Trophoblast cell (in vitro differentiated cells and primary cell): Measurements from ENCODE around the gene MEF2D.

Experiments
- DNase-seq, 2 donors: peaks; one replicate each; pipeline ENCODE4 v3.0.0-alpha.2; 2016
- H2AFZ ChIP-seq: 2 replicates; pipeline ENCODE4 v1.6.1; 2013; ENCODE audit warnings: low read length, moderate library complexity, mild to moderate bottlenecking; ENCODE audit not compliant: insufficient read depth, poor library complexity
- H2AK5ac ChIP-seq: 2 replicates; pipeline ENCODE4 v1.6.1; 2013; ENCODE audit warnings: mild to moderate bottlenecking, low read length
- H2BK120ac ChIP-seq: 2 replicates; pipeline ENCODE4 v1.6.1; 2013; ENCODE audit warnings: low read length, mild to moderate bottlenecking, moderate library complexity; ENCODE audit not compliant: insufficient read depth, poor library complexity
- H2BK12ac ChIP-seq: 2 replicates; pipeline ENCODE4 v1.6.1; 2013; ENCODE audit warnings: mild to moderate bottlenecking, low read length, moderate library complexity
- H2BK5ac ChIP-seq: 2 replicates; pipeline ENCODE4 v1.6.1; 2013; ENCODE audit warnings: low read length, low read depth, moderate library complexity, mild to moderate bottlenecking; ENCODE audit not compliant: poor library complexity
- H3K14ac ChIP-seq: 2 replicates; pipeline ENCODE4 v1.6.1; 2013; ENCODE audit warnings: mild to moderate bottlenecking, low read length
- H3K18ac ChIP-seq: 2 replicates; pipeline ENCODE4 v1.6.1; 2013; ENCODE audit warnings: mild to moderate bottlenecking, low read length
- H3K23ac ChIP-seq: 2 replicates; pipeline ENCODE4 v1.6.1; 2013; ENCODE audit warnings: low read length
- H3K27ac ChIP-seq: 2 replicates; pipeline ENCODE4 v1.5.1; 2013; ENCODE audit warnings: low read depth, mild to moderate bottlenecking, inconsistent platforms, low read length, moderate library complexity
- H3K27me3 ChIP-seq: 2 replicates; pipeline ENCODE4 v1.6.1; 2013; ENCODE audit warnings: inconsistent platforms, mild to moderate bottlenecking, low read length, moderate library complexity; ENCODE audit not compliant: insufficient read depth
- H3K36me3 ChIP-seq, 2 experiments: 1 replicate in 1 of 2; 2 replicates in 1 of 2; pipeline ENCODE4 v1.6.1; 2013; ENCODE audit warnings: low read length in 2 of 2, mild to moderate bottlenecking in 2 of 2, moderate library complexity in 1 of 2; ENCODE audit not compliant: insufficient read depth in 2 of 2, control insufficient read depth in 1 of 2
- H3K4ac ChIP-seq: 2 replicates; pipeline ENCODE4 v1.6.1; 2013; ENCODE audit warnings: low read depth, mild to moderate bottlenecking, low read length, moderate library complexity
- H3K4me1 ChIP-seq, 2 experiments: 1 replicate in 1 of 2; 2 replicates in 1 of 2; pipeline ENCODE4 v1.6.1; 2013; ENCODE audit warnings: low read length in 2 of 2, mild to moderate bottlenecking in 2 of 2, moderate library complexity in 1 of 2; ENCODE audit not compliant: insufficient read depth in 2 of 2, control insufficient read depth in 1 of 2
- H3K4me2 ChIP-seq: 2 replicates; pipeline ENCODE4 v1.6.1; 2013; ENCODE audit warnings: inconsistent platforms, mild to moderate bottlenecking, low read length, moderate library complexity
- H3K4me3 ChIP-seq: 2 replicates; pipeline ENCODE4 v1.5.1; 2013; ENCODE audit warnings: mild to moderate bottlenecking, low read depth, low read length, inconsistent platforms
- H3K79me1 ChIP-seq: one replicate; pipeline ENCODE4 v1.6.1; 2013; ENCODE audit warnings: low read length
- H3K79me2 ChIP-seq: 2 replicates; pipeline ENCODE4 v1.6.1; 2013; ENCODE audit warnings: low read length, mild to moderate bottlenecking; ENCODE audit not compliant: control insufficient read depth, insufficient read depth, poor library complexity
- H3K9ac ChIP-seq: 2 replicates; pipeline ENCODE4 v1.6.1; 2013; ENCODE audit warnings: mild to moderate bottlenecking, low read length
- H3K9me3 ChIP-seq: 2 replicates; pipeline ENCODE4 v1.6.1; 2013; ENCODE audit warnings: low read depth, mild to moderate bottlenecking, control low read depth, inconsistent platforms, low read length; ENCODE audit not compliant: insufficient read depth
- H4K12ac ChIP-seq: 2 replicates; pipeline ENCODE4 v1.6.1; 2013; ENCODE audit warnings: low read depth, mild to moderate bottlenecking, low read length, moderate library complexity
- H4K8ac ChIP-seq: 2 replicates; pipeline ENCODE4 v1.6.1; 2013; ENCODE audit warnings: low read depth, mild to moderate bottlenecking, low read length, moderate library complexity
- H4K91ac ChIP-seq: one replicate; pipeline ENCODE4 v1.6.1; 2013; ENCODE audit warnings: low read depth, mild to moderate bottlenecking, low read length, moderate library complexity
- WGBS: extraction: QIAGEN DNeasy Blood & Tissue Kit; methylation state at CpG from one replicate; pipeline ENCODE4 v1.1.7; 2013; ENCODE audit warnings: missing lambda C conversion rate; ENCODE audit not compliant: insufficient read length, insufficient coverage; ENCODE audit errors: extremely low coverage; 5-methylcytosine and 5-hydroxymethylcytosine counted together

MEF2D gene

GRCh38 chr1:156448134-156448967 is 52.2 kb downstream of the MEF2D start:
- no peak overlapping the region for H3K18ac ChIP-seq
- no peak overlapping the region for H2BK5ac ChIP-seq
- no CpG with 5 or more reads among the region's 11 CpGs for WGBS
- H3K9ac ChIP-seq: no peak overlapping the region
- H3K27ac ChIP-seq: peak overlapping the region; percentile 31
- peak overlapping the region; percentile 28 for H4K91ac ChIP-seq
- no peaks in the 10 kb centered on the region for H3K36me3 ChIP-seq
- H2BK12ac ChIP-seq: no peak overlapping the region
- no peaks in the 10 kb centered on the region for H3K9me3 ChIP-seq
- H3K79me2 ChIP-seq: no peaks in the 10 kb centered on the region
- H2AFZ ChIP-seq: no peak overlapping the region
- no peak overlapping the region for H3K4me3 ChIP-seq
- H3K4me2 ChIP-seq: peak overlapping the region; percentile 2
- H3K4ac ChIP-seq: no peak overlapping the region
- H3K14ac ChIP-seq: no peak overlapping the region
- no peak overlapping the region for H2AK5ac ChIP-seq
- peak; percentile 74 to 80 for DNase-seq
- H3K23ac ChIP-seq: no peak overlapping the region
- H3K79me1 ChIP-seq: peaks cover 2% of the 10 kb centered on the region
- peak overlapping the region; percentile 62 for H2BK120ac ChIP-seq
- peak overlapping the region; percentile 46 for H4K8ac ChIP-seq
- no peak overlapping the region for H4K12ac ChIP-seq
- H3K4me1 ChIP-seq: peaks cover 4% of the 10 kb centered on the region in 2 experiments
- no peaks in the 10 kb centered on the region for H3K27me3 ChIP-seq

- H3K18ac ChIP-seq: no peak overlapping the region
- no CpG with 5 or more reads among the region's 11 CpGs for WGBS
- H3K4me2 ChIP-seq: no peak overlapping the region
- no peak overlapping the region for H4K91ac ChIP-seq
- H2BK120ac ChIP-seq: no peak overlapping the region
- no peak overlapping the region for H2BK5ac ChIP-seq
- no peak overlapping the region for H4K12ac ChIP-seq
- H3K9me3 ChIP-seq: no peaks in the 10 kb centered on the region
- no peak overlapping the region for H3K4ac ChIP-seq
- DNase-seq: peak; percentile 90 to 94
- H3K79me1 ChIP-seq: peaks cover 2% of the 10 kb centered on the region
- no peak overlapping the region for H3K9ac ChIP-seq
- no peak overlapping the region for H2BK12ac ChIP-seq
- no peak overlapping the region for H3K23ac ChIP-seq
- no peak overlapping the region for H2AFZ ChIP-seq
- no peaks in the 10 kb centered on the region for H3K36me3 ChIP-seq
- no peak overlapping the region for H2AK5ac ChIP-seq
- H3K4me1 ChIP-seq: peaks cover 5 to 6% of the 10 kb centered on the region in 2 experiments
- H3K27me3 ChIP-seq: peaks cover 6% of the 10 kb centered on the region
- H3K4me3 ChIP-seq: no peak overlapping the region
- H4K8ac ChIP-seq: no peak overlapping the region
- no peak overlapping the region for H3K14ac ChIP-seq
- no peaks in the 10 kb centered on the region for H3K79me2 ChIP-seq
- no peak overlapping the region for H3K27ac ChIP-seq
These were observed 54.7 kb downstream of the MEF2D start for GRCh38 chr1:156445789-156446263.

- Histone ChIP-seq H3K27ac (no peak overlapping the region), H3K4ac (no peak overlapping the region), H3K79me1 (peaks cover 2% of the 10 kb centered on the region), H3K9me3 (no peaks in the 10 kb centered on the region), H2BK120ac (no peak overlapping the region), H2BK12ac (no peak overlapping the region), H2BK5ac (no peak overlapping the region), H3K4me1 (peaks cover 10 to 11% of the 10 kb centered on the region in 2 experiments), H4K91ac (no peak overlapping the region), H3K36me3 (no peaks in the 10 kb centered on the region), H3K14ac (no peak overlapping the region), H2AFZ (no peak overlapping the region), H3K79me2 (no peaks in the 10 kb centered on the region), H4K12ac (no peak overlapping the region), H3K4me2 (no peak overlapping the region), H4K8ac (no peak overlapping the region), H2AK5ac (no peak overlapping the region), H3K23ac (no peak overlapping the region), H3K9ac (no peak overlapping the region), H3K18ac (no peak overlapping the region), H3K27me3 (peaks cover 14% of the 10 kb centered on the region), H3K4me3 (no peak overlapping the region)
- DNase-seq: peak in 1 of 2 donors; percentile 54
- WGBS: no CpG with 5 or more reads among the region's 1 CpG
These were observed 56.1 kb downstream of the MEF2D start for GRCh38 chr1:156444407-156445001.

- H3K27me3 ChIP-seq: peaks cover 19% of the 10 kb centered on the region
- no peak overlapping the region for H4K91ac ChIP-seq
- H3K4me1 ChIP-seq: peaks cover 9 to 12% of the 10 kb centered on the region in 2 experiments
- H4K12ac ChIP-seq: no peak overlapping the region
- no peak overlapping the region for H3K4ac ChIP-seq
- WGBS: no CpG with 5 or more reads among the region's 6 CpGs
- no peak overlapping the region for H3K27ac ChIP-seq
- no peak overlapping the region for H2AFZ ChIP-seq
- DNase-seq: no peak
- H3K79me1 ChIP-seq: no peaks in the 10 kb centered on the region
- no peak overlapping the region for H4K8ac ChIP-seq
- H2BK120ac ChIP-seq: no peak overlapping the region
- H3K9me3 ChIP-seq: peaks cover 2% of the 10 kb centered on the region
- no peak overlapping the region for H3K4me3 ChIP-seq
- H3K23ac ChIP-seq: no peak overlapping the region
- H3K79me2 ChIP-seq: no peaks in the 10 kb centered on the region
- H3K14ac ChIP-seq: no peak overlapping the region
- H3K9ac ChIP-seq: no peak overlapping the region
- no peak overlapping the region for H2BK5ac ChIP-seq
- H3K4me2 ChIP-seq: no peak overlapping the region
- H3K18ac ChIP-seq: no peak overlapping the region
- H2AK5ac ChIP-seq: no peak overlapping the region
- H2BK12ac ChIP-seq: no peak overlapping the region
- H3K36me3 ChIP-seq: no peaks in the 10 kb centered on the region
These were observed 57.3 kb downstream of the MEF2D start for GRCh38 chr1:156443286-156443685.
